Parathyroid adenoma (tissue), 2 donors: ENCODE data around the gene MTCH1.

ENCODE experiments used
- H2AFZ ChIP-seq: fragments of 300-600 bp; sonication (generic); one replicate; pipeline ENCODE4 v1.7.0; 2017; ENCODE audit warnings: antibody characterized with exemption, mild to moderate bottlenecking
- H3K27ac ChIP-seq: fragments of 300-600 bp; sonication (generic); one replicate; pipeline ENCODE4 v1.7.0; 2017
- H3K27me3 ChIP-seq: fragments of 300-600 bp; sonication (generic); one replicate; pipeline ENCODE4 v1.7.0; 2017; ENCODE audit warnings: low read length; ENCODE audit not compliant: control insufficient read depth, insufficient read depth
- H3K36me3 ChIP-seq: fragments of 300-600 bp; sonication (generic); one replicate; pipeline ENCODE4 v1.7.0; 2017; ENCODE audit warnings: low read length; ENCODE audit not compliant: control insufficient read depth, insufficient read depth
- H3K4me1 ChIP-seq: fragments of 300-600 bp; sonication (generic); one replicate; pipeline ENCODE4 v1.7.0; 2017; ENCODE audit warnings: control low read depth
- H3K4me2 ChIP-seq: fragments of 300-600 bp; sonication (generic); one replicate; pipeline ENCODE4 v1.7.0; 2017; ENCODE audit warnings: low read length
- H3K4me3 ChIP-seq: fragments of 300-600 bp; sonication (generic); one replicate; pipeline ENCODE4 v1.7.0; 2017; ENCODE audit warnings: low read depth, low read length
- H3K79me2 ChIP-seq: fragments of 300-600 bp; sonication (generic); one replicate; pipeline ENCODE4 v1.7.0; 2017; ENCODE audit warnings: control low read depth
- H3K9ac ChIP-seq: fragments of 300-600 bp; sonication (generic); one replicate; pipeline ENCODE4 v1.7.0; 2017; ENCODE audit warnings: mild to moderate bottlenecking
- H3K9me3 ChIP-seq: fragments of 300-600 bp; sonication (generic); one replicate; pipeline ENCODE4 v1.7.0; 2017; ENCODE audit warnings: low read length; ENCODE audit not compliant: control insufficient read depth
- TF ChIP-seq, protein P1 (sequence below): fragments of 300-600 bp; sonication (generic); IDR thresholded peaks from one replicate; pipeline ENCODE4 v1.7.0; 2017; ENCODE audit warnings: antibody characterized with exemption, mild to moderate bottlenecking
- donor health status: primary hyperparathyroidism.

MTCH1 gene

DNA sequence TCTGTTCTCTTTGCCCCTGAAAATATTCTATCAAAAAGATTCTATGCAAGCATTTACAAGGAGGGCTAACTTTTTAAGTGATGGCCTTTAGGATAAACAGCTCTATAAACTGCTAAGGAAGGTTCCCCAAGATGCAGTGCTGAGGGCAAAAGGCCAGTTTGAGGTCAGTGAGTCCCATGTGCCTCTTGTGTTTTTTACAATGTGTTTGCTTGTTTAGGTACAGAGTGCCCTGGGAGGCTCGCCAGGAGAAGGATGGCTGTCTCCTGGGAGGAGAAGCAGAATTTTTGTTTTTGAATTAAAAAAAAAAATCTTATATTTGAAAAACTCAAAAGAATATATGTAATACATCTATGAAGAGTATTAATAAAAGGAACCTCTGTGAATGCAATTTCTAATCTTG is 12.8 kb downstream of the MTCH1 start:
- H3K79me2 ChIP-seq, result peaks cover 15% of the 10 kb centered on the region
- TF ChIP-seq, protein P1, sequence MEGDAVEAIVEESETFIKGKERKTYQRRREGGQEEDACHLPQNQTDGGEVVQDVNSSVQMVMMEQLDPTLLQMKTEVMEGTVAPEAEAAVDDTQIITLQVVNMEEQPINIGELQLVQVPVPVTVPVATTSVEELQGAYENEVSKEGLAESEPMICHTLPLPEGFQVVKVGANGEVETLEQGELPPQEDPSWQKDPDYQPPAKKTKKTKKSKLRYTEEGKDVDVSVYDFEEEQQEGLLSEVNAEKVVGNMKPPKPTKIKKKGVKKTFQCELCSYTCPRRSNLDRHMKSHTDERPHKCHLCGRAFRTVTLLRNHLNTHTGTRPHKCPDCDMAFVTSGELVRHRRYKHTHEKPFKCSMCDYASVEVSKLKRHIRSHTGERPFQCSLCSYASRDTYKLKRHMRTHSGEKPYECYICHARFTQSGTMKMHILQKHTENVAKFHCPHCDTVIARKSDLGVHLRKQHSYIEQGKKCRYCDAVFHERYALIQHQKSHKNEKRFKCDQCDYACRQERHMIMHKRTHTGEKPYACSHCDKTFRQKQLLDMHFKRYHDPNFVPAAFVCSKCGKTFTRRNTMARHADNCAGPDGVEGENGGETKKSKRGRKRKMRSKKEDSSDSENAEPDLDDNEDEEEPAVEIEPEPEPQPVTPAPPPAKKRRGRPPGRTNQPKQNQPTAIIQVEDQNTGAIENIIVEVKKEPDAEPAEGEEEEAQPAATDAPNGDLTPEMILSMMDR, result no peak
- no peak overlapping the region for H2AFZ ChIP-seq
- H3K27me3 ChIP-seq, result no peaks in the 10 kb centered on the region
- no peaks in the 10 kb centered on the region for H3K9me3 ChIP-seq
- H3K36me3 ChIP-seq, result no peaks in the 10 kb centered on the region
- peaks cover 7% of the 10 kb centered on the region for H3K4me1 ChIP-seq
- no peak overlapping the region for H3K9ac ChIP-seq
- no peak overlapping the region for H3K4me2 ChIP-seq
- H3K4me3 ChIP-seq, result no peak overlapping the region
- no peak overlapping the region for H3K27ac ChIP-seq

DNA sequence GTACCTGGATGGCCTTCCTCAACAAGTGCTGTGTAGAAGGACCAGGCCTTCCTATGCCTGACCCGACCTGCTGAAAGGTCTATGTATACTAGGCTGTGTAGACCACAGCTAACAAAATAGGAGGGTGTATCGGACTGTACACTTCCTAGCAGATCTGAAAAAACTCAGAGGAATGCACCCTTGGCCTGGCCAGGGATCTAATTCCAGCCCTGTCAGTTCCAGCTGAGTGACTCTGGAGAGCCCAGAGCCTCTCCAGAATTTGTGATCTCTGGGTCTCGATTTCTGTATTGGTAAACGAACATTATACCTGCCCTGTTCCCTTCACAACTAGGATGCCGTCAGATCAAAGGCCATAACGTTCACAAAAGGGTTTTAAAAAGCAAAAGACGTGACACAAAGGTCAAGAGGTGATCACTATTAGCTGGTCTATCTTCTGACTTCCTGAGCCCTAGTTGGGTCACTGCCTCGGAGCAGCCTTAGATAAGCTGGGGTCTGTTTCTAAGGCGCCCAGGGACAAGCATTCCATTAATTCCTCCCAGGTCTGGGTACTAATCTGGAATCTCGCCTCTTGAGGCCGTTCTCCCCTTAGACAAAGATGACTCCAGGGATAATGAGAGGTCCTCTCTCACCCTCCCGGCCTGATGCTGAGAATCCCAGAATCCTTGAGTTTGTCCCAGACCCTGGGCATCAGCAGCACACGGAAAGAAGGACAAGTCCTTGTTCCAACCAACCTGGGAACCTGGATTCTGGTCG is 13.9 kb downstream of the MTCH1 start:
- Histone ChIP-seq H3K79me2 (peaks cover 5% of the 10 kb centered on the region), H3K27me3 (no peaks in the 10 kb centered on the region), H3K27ac (no peak overlapping the region), H2AFZ (no peak overlapping the region), H3K4me2 (no peak overlapping the region), H3K9me3 (no peaks in the 10 kb centered on the region), H3K9ac (no peak overlapping the region), H3K4me1 (peaks cover 7% of the 10 kb centered on the region), H3K36me3 (no peaks in the 10 kb centered on the region), H3K4me3 (no peak overlapping the region)
- TF ChIP-seq, protein P1, result no peak

DNA sequence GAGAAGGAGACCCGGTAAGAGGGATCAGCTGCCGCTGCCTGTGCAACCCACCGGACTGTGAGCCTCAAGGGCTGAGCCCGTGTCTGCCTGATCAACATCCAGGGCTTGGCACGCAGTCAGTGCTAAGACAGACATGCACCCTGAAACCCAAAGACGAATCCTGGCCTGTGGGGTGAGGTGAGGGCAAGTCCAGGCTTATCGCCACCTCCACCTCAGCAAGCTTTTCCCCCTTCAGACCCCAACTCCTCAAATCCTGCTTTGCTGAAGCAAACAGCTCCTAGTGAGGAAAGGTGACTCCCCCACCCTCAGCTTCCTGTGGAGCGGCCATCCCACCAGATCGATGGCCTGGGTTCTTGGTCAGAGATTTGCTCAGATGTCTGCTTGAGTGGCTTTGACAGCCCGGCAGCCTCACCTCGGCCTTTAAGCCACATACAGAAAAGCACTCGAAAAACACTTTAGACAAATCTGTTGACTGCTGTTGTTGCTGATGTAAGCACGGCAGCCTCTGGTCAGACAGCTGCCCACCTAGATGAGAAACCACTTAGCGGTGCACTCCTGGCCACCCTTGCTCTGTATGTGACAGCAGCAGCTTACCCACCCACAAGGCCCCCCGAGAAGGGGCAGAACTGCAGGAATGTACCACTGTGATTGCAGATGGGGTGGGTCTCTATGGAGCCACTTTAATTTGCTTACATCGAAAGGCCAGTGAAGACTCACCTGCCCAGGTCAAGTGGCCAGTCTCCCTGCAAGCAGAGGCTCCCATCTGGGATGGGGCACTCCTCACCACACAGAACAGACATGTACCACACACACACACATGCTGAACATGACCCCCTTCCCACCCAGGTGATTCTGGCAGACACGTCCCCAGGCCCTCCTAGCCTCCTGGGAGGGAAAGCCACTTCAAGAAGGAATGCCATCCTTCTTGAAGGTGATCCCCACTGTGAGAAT is 14.8 kb downstream of the MTCH1 start:
- Histone ChIP-seq H3K27me3 (no peaks in the 10 kb centered on the region), H3K79me2 (peaks cover 2% of the 10 kb centered on the region), H3K9ac (no peak overlapping the region), H3K27ac (no peak overlapping the region), H3K4me2 (no peak overlapping the region), H3K36me3 (no peaks in the 10 kb centered on the region), H3K4me1 (peaks cover 7% of the 10 kb centered on the region), H3K4me3 (no peak overlapping the region), H2AFZ (no peak overlapping the region), H3K9me3 (no peaks in the 10 kb centered on the region)
- TF ChIP-seq, protein P1, result no peak

DNA sequence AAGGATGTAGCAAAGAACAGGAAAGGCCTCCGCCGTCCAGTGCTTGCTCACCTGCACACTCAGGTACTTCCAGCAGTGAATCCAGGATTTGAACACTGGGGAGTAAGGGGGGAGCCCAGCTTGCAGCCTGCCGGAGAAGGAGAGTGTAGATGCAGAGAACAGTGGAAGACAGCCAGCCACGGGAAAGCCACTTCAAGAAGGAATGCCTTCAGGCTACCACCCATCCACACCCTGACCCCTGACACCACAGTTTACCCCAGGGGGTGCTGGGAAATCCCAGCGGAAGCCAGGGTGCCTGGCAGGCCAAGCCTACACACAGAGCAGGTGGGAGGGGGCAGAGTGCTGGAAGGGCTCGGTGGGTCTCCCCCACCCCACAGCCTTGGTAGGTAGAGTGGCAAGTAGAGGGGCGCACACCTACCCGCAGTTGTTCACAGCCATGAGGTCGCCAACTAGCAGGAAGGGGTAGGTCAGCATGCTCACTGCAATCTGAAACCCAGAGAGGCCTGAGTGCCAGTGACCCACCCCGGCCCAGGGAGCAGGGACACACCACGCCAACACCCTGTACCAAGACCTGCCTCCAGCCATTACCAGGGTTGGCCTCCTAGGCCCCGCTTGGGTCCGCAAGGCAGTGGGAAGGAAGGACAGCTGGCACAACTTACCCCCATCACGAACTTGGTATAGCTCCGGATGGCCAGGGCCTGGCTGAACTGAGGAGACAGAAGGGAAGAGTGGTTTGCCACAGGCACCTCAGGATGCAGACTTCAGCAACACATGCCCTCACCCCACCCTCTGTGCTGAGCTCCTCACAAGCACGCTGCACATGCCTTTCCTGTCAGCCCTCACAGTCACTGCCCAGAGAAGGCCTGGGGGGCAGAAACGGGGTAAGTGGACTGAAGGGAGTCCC is 15.8 kb downstream of the MTCH1 start:
- no peak overlapping the region for H2AFZ ChIP-seq
- H3K36me3 ChIP-seq, result no peaks in the 10 kb centered on the region
- H3K9me3 ChIP-seq, result no peaks in the 10 kb centered on the region
- H3K4me1 ChIP-seq, result peaks cover 7% of the 10 kb centered on the region
- H3K4me2 ChIP-seq, result no peak overlapping the region
- no peaks in the 10 kb centered on the region for H3K27me3 ChIP-seq
- no peak overlapping the region for H3K27ac ChIP-seq
- H3K4me3 ChIP-seq, result no peak overlapping the region
- H3K9ac ChIP-seq, result no peak overlapping the region
- TF ChIP-seq, protein P1, result no peak
- H3K79me2 ChIP-seq, result no peaks in the 10 kb centered on the region
